Measurements from ENCODE around the gene HP.

- TF ChIP-seq CTCF (conservative IDR thresholded peaks at IDR 0.05; ENCODE audit: low read depth, low read length) = peak; percentile 55
- no peak for TF ChIP-seq POLR2A (IDR thresholded peaks at IDR 0.05; ENCODE audit: low read depth, low read length)
- TF ChIP-seq RFX5 (IDR thresholded peaks at IDR 0.05; ENCODE audit: low read depth, low read length) = no peak
Observed at GRCh38 chr16:72099377-72099818, 45.1 kb downstream of the HP start.

Data from IMR-90 (cell line).